IMR-90 (cell line): ENCODE results near the gene ACKR2. TPM values are rescaled to one million over a fixed set of nuclear protein-coding genes. Genes with fewer than 3 reads are reported as not detected.
"Not testable (repeated sequence)": the region's sequence is repeated elsewhere in the genome, so short reads cannot be mapped to it uniquely, and the experiment has no call there.

Source experiments
- ATAC-seq: fragments of 200-7000 bp; cut with Tn5 transposase; 2 replicates; pipeline ENCODE4 v1.9.1; 2020; ENCODE audit warnings: low read depth, mild to moderate bottlenecking, moderate library complexity
- BruUV-seq: library from RNA; stranded (reverse); fragments of 400-500 nt; replicated peaks from 2 replicates; lab custom pipeline; 2021; lab: Mats Ljungman, UMichigan
- CTCF ChIA-PET: fragments of 300-600 bp; formaldehyde crosslinking; extraction: SDS; loops from one replicate; lab custom pipeline; 2021; ENCODE audit warnings: antibody characterized with exemption; lab: Yijun Ruan, JAX
- POLR2A ChIA-PET: fragments of 300-600 bp; sonication (Branson Sonifier 250); formaldehyde crosslinking; loops from one replicate; lab custom pipeline; 2022; ENCODE audit warnings: antibody characterized with exemption; ENCODE audit not compliant: unreplicated experiment; lab: Charles Lee
- DNase-seq: peaks from one replicate; pipeline ENCODE4 v3.0.0; 2013
- H2AFZ ChIP-seq: replicated peaks from 2 replicates; pipeline ENCODE3; 2013; ENCODE audit warnings: low read length, mild to moderate bottlenecking; ENCODE audit not compliant: poor library complexity
- H2AK5ac ChIP-seq: 2 replicates; pipeline ENCODE4 v1.6.1; 2013; ENCODE audit warnings: low read depth, low read length, inconsistent platforms
- H2AK9ac ChIP-seq: replicated peaks from 2 replicates; pipeline ENCODE3; 2013; ENCODE audit warnings: mild to moderate bottlenecking, low read depth, low read length, moderate library complexity; ENCODE audit not compliant: poor library complexity
- H2BK120ac ChIP-seq: 2 replicates; pipeline ENCODE4 v1.6.1; 2013; ENCODE audit warnings: low read depth, low read length, inconsistent platforms
- H2BK15ac ChIP-seq: 3 replicates; pipeline ENCODE4 v1.6.1; 2013; ENCODE audit warnings: low read depth, low read length, inconsistent platforms
- H2BK20ac ChIP-seq: 2 replicates; pipeline ENCODE4 v1.6.1; 2013; ENCODE audit warnings: low read depth, mild to moderate bottlenecking, inconsistent platforms, low read length, moderate library complexity
- H2BK5ac ChIP-seq: 2 replicates; pipeline ENCODE4 v1.6.1; 2013; ENCODE audit warnings: mild to moderate bottlenecking, low read depth, low read length, inconsistent platforms; ENCODE audit not compliant: poor library complexity, severe bottlenecking
- H3K14ac ChIP-seq: replicated peaks from 2 replicates; pipeline ENCODE4 v1.6.1; 2013; ENCODE audit warnings: low read depth, low read length, inconsistent platforms
- H3K18ac ChIP-seq: 2 replicates; pipeline ENCODE4 v1.6.1; 2013; ENCODE audit warnings: low read depth, low read length, control low read depth
- H3K23ac ChIP-seq: 2 replicates; pipeline ENCODE4 v1.6.1; 2013; ENCODE audit warnings: low read depth, low read length, inconsistent platforms
- H3K27ac ChIP-seq: 2 replicates; pipeline ENCODE4 v1.5.1; 2013; ENCODE audit warnings: mild to moderate bottlenecking, control low read depth, low read length; ENCODE audit not compliant: insufficient read depth
- H3K27me3 ChIP-seq: 2 replicates; pipeline ENCODE4 v1.6.1; 2013; ENCODE audit warnings: low read length; ENCODE audit not compliant: control insufficient read depth, insufficient read depth
- H3K36me3 ChIP-seq: 2 replicates; pipeline ENCODE4 v1.6.1; 2013; ENCODE audit warnings: low read length, mixed read lengths; ENCODE audit not compliant: control insufficient read depth, insufficient read depth
- H3K4ac ChIP-seq: 2 replicates; pipeline ENCODE4 v1.6.1; 2013; ENCODE audit warnings: low read depth, low read length, inconsistent platforms
- H3K4me1 ChIP-seq: 2 replicates; pipeline ENCODE4 v1.6.1; 2013; ENCODE audit warnings: low read length, mixed read lengths; ENCODE audit not compliant: control insufficient read depth, insufficient read depth
- H3K4me2 ChIP-seq: 2 replicates; pipeline ENCODE4 v1.6.1; 2013; ENCODE audit warnings: low read depth, mild to moderate bottlenecking, control low read depth, low read length, moderate library complexity
- H3K4me3 ChIP-seq: 2 replicates; pipeline ENCODE4 v1.5.1; 2013; ENCODE audit warnings: low read depth, mild to moderate bottlenecking, control low read depth, low read length, moderate library complexity; ENCODE audit not compliant: insufficient read depth
- H3K56ac ChIP-seq: 2 replicates; pipeline ENCODE4 v1.6.1; 2013; ENCODE audit warnings: low read length, inconsistent platforms; ENCODE audit not compliant: insufficient read depth; ENCODE audit errors: extremely low read depth
- H3K79me1 ChIP-seq, 2 experiments: 2 replicates each; pipeline ENCODE4 v1.6.1; 2013; ENCODE audit warnings: low read length in 2 of 2, inconsistent platforms in 1 of 2, low read depth in 1 of 2
- H3K9ac ChIP-seq: 2 replicates; pipeline ENCODE4 v1.6.1; 2013; ENCODE audit warnings: low read depth, low read length, control low read depth
- H3K9me1 ChIP-seq: 2 replicates; pipeline ENCODE4 v1.6.1; 2013; ENCODE audit warnings: low read length, inconsistent platforms; ENCODE audit not compliant: insufficient read depth
- H3K9me3 ChIP-seq: 2 replicates; pipeline ENCODE4 v1.6.1; 2013; ENCODE audit warnings: low read length; ENCODE audit not compliant: control insufficient read depth, insufficient read depth
- H4K20me1 ChIP-seq: 2 replicates; pipeline ENCODE4 v1.6.1; 2013; ENCODE audit warnings: low read length, inconsistent platforms; ENCODE audit not compliant: insufficient read depth
- H4K5ac ChIP-seq: 2 replicates; pipeline ENCODE4 v1.6.1; 2013; ENCODE audit warnings: mild to moderate bottlenecking, low read depth, low read length, control low read depth
- H4K8ac ChIP-seq, 2 experiments: 2 replicates each; pipeline ENCODE4 v1.6.1; 2013; ENCODE audit warnings: low read depth in 2 of 2, low read length in 2 of 2, control low read depth in 1 of 2, inconsistent platforms in 1 of 2
- H4K91ac ChIP-seq: 2 replicates; pipeline ENCODE4 v1.6.1; 2013; ENCODE audit warnings: low read depth, low read length, inconsistent platforms; ENCODE audit not compliant: insufficient read depth
- WGBS, 2 experiments: methylation state at CpG; one replicate each; pipeline versions ENCODE4 v1.1.5 to v1.1.7; 2013; ENCODE audit warnings: missing lambda C conversion rate in 2 of 2; ENCODE audit not compliant: insufficient read length in 1 of 2; ENCODE audit errors: extremely low coverage in 2 of 2; 5-methylcytosine and 5-hydroxymethylcytosine counted together
- dilution Hi-C: fragments of 300-500 bp; cut with HindIII; formaldehyde crosslinking; loops from one replicate; pipeline ENCODE4 v1.14.3; 2018; ENCODE audit warnings: low sequenced_read_pairs; ENCODE audit not compliant: unreplicated experiment
- in situ Hi-C: fragments of 300-500 bp; cut with MboI; formaldehyde crosslinking; loops from 3 replicates; pipeline ENCODE4 v1.14.3; 2019; ENCODE audit warnings: low sequenced_read_pairs, inconsistent platforms, mixed read lengths
- intact Hi-C: fragments of 100-400 bp; cut with micrococcal nuclease; formaldehyde crosslinking; loops from 2 replicates; pipeline ENCODE4 v1.10.0; 2022
- polyA plus RNA-seq, 3 experiments: library from polyadenylated mRNA; depleted of rRNA; stranded (reverse); fragments of >200 nt; gene quantifications; 2 replicates each; pipeline ENCODE4 v1.2.3, GENCODE V29; 2012; ENCODE audit warnings: low replicate concordance in 1 of 3
- total RNA-seq: library from RNA; depleted of rRNA; stranded (reverse); fragments of >200 nt; gene quantifications from 2 replicates; pipeline ENCODE4 v1.2.3, GENCODE V29; 2012

ACKR2 gene
- total and polyA plus RNA-seq, 2 of the 4 experiments (the other 2 are of a cell fraction) = 0.10 TPM; not detected in 1

GRCh38 chr3:42883251-42883930 lies 74.1 kb downstream of the ACKR2 start:
- H2AFZ ChIP-seq, H4K20me1 ChIP-seq, H2AK5ac ChIP-seq, H3K18ac ChIP-seq, H3K27ac ChIP-seq, H3K4me1 ChIP-seq, H3K23ac ChIP-seq, H3K4me3 ChIP-seq, H2BK20ac ChIP-seq, H3K9ac ChIP-seq, BruUV-seq, H2AK9ac ChIP-seq, H3K56ac ChIP-seq, in situ Hi-C loops, H3K14ac ChIP-seq, DNase-seq, H3K9me1 ChIP-seq, H2BK5ac ChIP-seq, CTCF ChIA-PET, H3K4me2 ChIP-seq, H3K9me3 ChIP-seq, H2BK120ac ChIP-seq, H4K5ac ChIP-seq, H4K91ac ChIP-seq, H2BK15ac ChIP-seq, ATAC-seq, H3K79me1 ChIP-seq, dilution Hi-C loops, H3K36me3 ChIP-seq, POLR2A ChIA-PET, H3K4ac ChIP-seq, H4K8ac ChIP-seq: not testable (repeated sequence)
- WGBS, 2 experiments = no CpG with 5 or more reads among the region's 6 CpGs
- H3K27me3 ChIP-seq = peaks cover 11% of the 10 kb centered on the region
- intact Hi-C loops = loop anchor here (5.0 to 10.0 kb wide), 2 partner anchors 339 to 636 kb away; no protein-coding TSS in a partner anchor
